GM12878 (cell line): ENCODE measurements around the gene BAG1. TPM values are rescaled to one million over a fixed set of nuclear protein-coding genes. Genes with fewer than 3 reads are reported as not detected.

Source experiments
- ATAC-seq: fragments of 200-7000 bp; cut with Tn5 transposase; 3 replicates; pipeline ENCODE4 v1.9.1; 2020; ENCODE audit warnings: mild to moderate bottlenecking, moderate library complexity
- BruUV-seq: library from RNA; stranded (reverse); fragments of 400-500 nt; replicated peaks from 2 replicates; lab custom pipeline; 2021; lab: Mats Ljungman, UMichigan
- CTCF ChIA-PET: fragments of 300-600 bp; sonication (Branson Sonifier 250); formaldehyde crosslinking; extraction: SDS; loops from one replicate; lab custom pipeline; 2021; ENCODE audit warnings: inconsistent platforms; lab: Yijun Ruan, JAX
- POLR2A ChIA-PET: fragments of 350-600 bp; formaldehyde crosslinking; extraction: SDS; loops from one replicate; lab custom pipeline; 2021; ENCODE audit warnings: inconsistent platforms; lab: Charles Lee
- RAD21 ChIA-PET: fragments of 300-600 bp; sonication (Branson Sonifier 250); formaldehyde crosslinking; loops from one replicate; lab custom pipeline; 2023; ENCODE audit warnings: antibody characterized with exemption; ENCODE audit not compliant: unreplicated experiment; lab: Charles Lee
- SMC1A ChIA-PET: fragments of 300-600 bp; sonication (Branson Sonifier 250); formaldehyde crosslinking; loops from one replicate; lab custom pipeline; 2023; ENCODE audit not compliant: unreplicated experiment, uncharacterized antibody; lab: Charles Lee
- DNase-seq: peaks from one replicate; pipeline ENCODE4 v3.0.0-alpha.2; 2011; ENCODE audit warnings: low read depth, low spot score
- FAIRE-seq: peaks from 3 replicates; lab custom pipeline; 2011; peaks lifted over from hg19 to GRCh38; lab: Jason Lieb, UNC
- H2AFZ ChIP-seq: 2 replicates; pipeline ENCODE4 v1.6.0; 2011; ENCODE audit warnings: low read depth, low read length, control low read depth; ENCODE audit not compliant: control insufficient read depth
- H3K27ac ChIP-seq: 2 replicates; pipeline ENCODE4 v1.5.1; 2011; ENCODE audit warnings: control low read depth; ENCODE audit not compliant: control insufficient read depth, insufficient read depth
- H3K27me3 ChIP-seq, 2 experiments: replicated peaks in 1 of 2; 2 replicates each; pipeline versions ENCODE4 v1.6.0 to v1.6.1; 2011; ENCODE audit warnings: low read length in 1 of 2; ENCODE audit not compliant: control insufficient read depth in 2 of 2, insufficient read depth in 2 of 2
- H3K36me3 ChIP-seq, 2 experiments: 2 replicates each; pipeline ENCODE4 v1.5.1; 2011; ENCODE audit warnings: low read length in 1 of 2; ENCODE audit not compliant: control insufficient read depth in 2 of 2, insufficient read depth in 2 of 2
- H3K4me1 ChIP-seq: 2 replicates; pipeline ENCODE4 v1.6.1; 2011; ENCODE audit warnings: mild to moderate bottlenecking, low read length, moderate library complexity, mixed read lengths; ENCODE audit not compliant: control insufficient read depth, insufficient read depth
- H3K4me2 ChIP-seq: 2 replicates; pipeline ENCODE4 v1.6.0; 2011; ENCODE audit warnings: control low read depth; ENCODE audit not compliant: control insufficient read depth, insufficient read depth
- H3K4me3 ChIP-seq: fragments of 200-600 bp; sonication (generic); 2 replicates; pipeline ENCODE4 v1.5.1; 2016
- H3K79me2 ChIP-seq: 2 replicates; pipeline ENCODE4 v1.6.0; 2011; ENCODE audit warnings: low read length; ENCODE audit not compliant: control insufficient read depth, insufficient read depth
- H3K9ac ChIP-seq: 2 replicates; pipeline ENCODE4 v1.8.0; 2011; ENCODE audit warnings: low read length, control low read depth, mixed read lengths; ENCODE audit not compliant: control insufficient read depth, insufficient read depth
- H3K9me3 ChIP-seq: replicated peaks from 3 replicates; pipeline ENCODE4 v1.5.1; 2011; ENCODE audit warnings: mild to moderate bottlenecking, low read length; ENCODE audit not compliant: control insufficient read depth, insufficient read depth
- H4K20me1 ChIP-seq: 2 replicates; pipeline ENCODE4 v1.6.0; 2011; ENCODE audit not compliant: control insufficient read depth, insufficient read depth
- BACH1 ChIP-seq: fragments of 450-650 bp; IDR thresholded peaks from 2 replicates; pipeline ENCODE4 v1.6.1; 2017; ENCODE audit warnings: mild to moderate bottlenecking, borderline replicate concordance
- E2F8 ChIP-seq: fragments of 450-650 bp; IDR thresholded peaks from 2 replicates; pipeline ENCODE4 v1.6.1; 2018; ENCODE audit warnings: mild to moderate bottlenecking, low read depth, moderate library complexity; ENCODE audit not compliant: partially characterized antibody
- HDAC6 ChIP-seq: fragments of 200-600 bp; sonication (generic); IDR thresholded peaks from one replicate; pipeline ENCODE4 v1.8.0; 2017; ENCODE audit warnings: antibody characterized with exemption; ENCODE audit not compliant: unreplicated experiment
- IKZF1 ChIP-seq: fragments of 450-650 bp; conservative IDR thresholded peaks from 2 replicates; pipeline ENCODE4 v1.6.1; 2017; ENCODE audit warnings: antibody characterized with exemption, mild to moderate bottlenecking
- IKZF2 ChIP-seq, 2 experiments: fragments of 450-650 bp; IDR thresholded peaks; 2 replicates each; pipeline ENCODE4 v1.6.1; 2017; ENCODE audit warnings: mild to moderate bottlenecking in 2 of 2, moderate library complexity in 2 of 2
- KDM1A ChIP-seq: fragments of 200-600 bp; sonication (generic); IDR thresholded peaks from 2 replicates; pipeline ENCODE4 v1.6.1; 2016; ENCODE audit warnings: borderline replicate concordance
- SPI1 ChIP-seq: IDR thresholded peaks from 2 replicates; pipeline ENCODE4 v1.6.1; 2011; ENCODE audit warnings: low read depth, mild to moderate bottlenecking, low read length, moderate library complexity, borderline replicate concordance; ENCODE audit not compliant: insufficient read depth
- SREBF2 ChIP-seq: IDR thresholded peaks from 2 replicates; pipeline ENCODE4 v1.6.1; 2012; ENCODE audit warnings: mild to moderate bottlenecking, low read length
- ZNF622 ChIP-seq: fragments of 450-650 bp; IDR thresholded peaks from 2 replicates; pipeline ENCODE4 v1.6.1; 2017; ENCODE audit warnings: mild to moderate bottlenecking, inconsistent platforms
- WGBS: methylation state at CpG from one replicate; pipeline ENCODE4 v1.1.6; 2016; ENCODE audit warnings: low lambda C conversion rate; ENCODE audit not compliant: insufficient replicate concordance, insufficient coverage; ENCODE audit errors: missing lambda C conversion rate; 5-methylcytosine and 5-hydroxymethylcytosine counted together
- in situ Hi-C: fragments of 300-500 bp; cut with MboI; formaldehyde crosslinking; loops from 9 replicates; pipeline ENCODE4 v1.14.3; 2018; ENCODE audit warnings: mixed read lengths
- intact Hi-C: fragments of 100-400 bp; cut with micrococcal nuclease; formaldehyde crosslinking; loops from one replicate; pipeline ENCODE4 v1.14.2; 2022; ENCODE audit not compliant: unreplicated experiment
- polyA plus RNA-seq, 11 experiments: library from polyadenylated mRNA; depleted of rRNA in 4 of 11; unstranded in 6 of 11; stranded (reverse) in 5 of 11; fragments of >200 nt; fragmentation: Nextera tagmentation in 4 of 11; fragmentation: Illumina TruSeq in 1 of 11; extraction: Ambion mirVana in 4 of 11; extraction: Trizol in 1 of 11; gene quantifications; 1 replicate in 1 of 11; 2 replicates in 10 of 11; pipeline versions ENCODE4 v1.2.1 to v1.2.3, GENCODE V29; 2011 to 2016; ENCODE audit warnings: inconsistent platforms in 2 of 11, missing spikeins in 2 of 11, low read depth in 1 of 11
- total RNA-seq, 4 experiments: library from RNA; depleted of rRNA in 3 of 4; stranded (reverse); fragments of >200 nt in 3 of 4; fragmentation: Illumina TruSeq in 1 of 4; extraction: Trizol in 1 of 4; gene quantifications; 2 replicates each; pipeline versions ENCODE4 v1.2.1 to v1.2.3, GENCODE V29; 2013 to 2021
- TF ChIP-seq, protein P1 (sequence below): IDR thresholded peaks from 2 replicates; pipeline ENCODE4 v1.6.1; 2012; ENCODE audit warnings: low read depth, low read length, improper control_type of control experiment
- TF ChIP-seq, protein P2 (sequence below): IDR thresholded peaks from 2 replicates; pipeline ENCODE4 v1.6.1; 2011; ENCODE audit warnings: low read depth, mild to moderate bottlenecking, low read length, moderate library complexity, borderline replicate concordance; ENCODE audit errors: extremely low read depth

BAG1 gene
- total and polyA plus RNA-seq, 10 of the 15 experiments (the other 5 are each of a cell fraction or from before 2014, with no cell fraction given), result 11.6 to 135 (median 68.9) TPM

DNA sequence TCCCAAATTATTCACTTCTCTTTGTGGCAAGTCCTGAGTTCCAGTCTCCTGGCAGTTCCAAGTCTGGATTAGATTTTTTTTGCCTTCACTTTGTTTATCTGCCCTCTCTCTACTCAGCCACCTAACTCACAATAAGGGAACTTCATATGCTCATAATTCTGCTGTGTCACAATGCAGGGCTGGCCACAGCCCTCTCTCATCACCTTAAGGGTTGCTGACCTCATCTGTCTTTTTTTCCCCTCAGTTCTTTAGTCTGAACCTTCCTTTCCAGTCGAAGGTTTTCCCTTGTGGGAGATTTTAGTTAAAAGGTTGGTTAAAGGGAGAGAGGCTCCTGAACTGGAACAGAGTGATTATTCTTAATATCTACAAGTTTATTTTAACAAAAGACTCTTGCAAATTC, 4.1 kb downstream of the BAG1 start:
- peaks cover 42% of the 10 kb centered on the region for H3K79me2 ChIP-seq
- CTCF ChIA-PET, result no interaction called here
- TF ChIP-seq, protein P1, sequence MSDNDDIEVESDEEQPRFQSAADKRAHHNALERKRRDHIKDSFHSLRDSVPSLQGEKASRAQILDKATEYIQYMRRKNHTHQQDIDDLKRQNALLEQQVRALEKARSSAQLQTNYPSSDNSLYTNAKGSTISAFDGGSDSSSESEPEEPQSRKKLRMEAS, result no peak
- peaks cover 10 to 29% of the 10 kb centered on the region in 2 experiments for H3K36me3 ChIP-seq
- DNase-seq (no peak), ATAC-seq (no peak), FAIRE-seq (no peak)
- WGBS, result 24% methylated on average over 1 of the region's 1 CpG
- POLR2A ChIA-PET, result no interaction called here
- no peaks in the 10 kb centered on the region for H3K9me3 ChIP-seq
- no peak overlapping the region for H2AFZ ChIP-seq
- no peak overlapping the region for H3K9ac ChIP-seq
- H3K27ac ChIP-seq, result no peak overlapping the region
- no peak overlapping the region for H3K4me3 ChIP-seq
- no peak overlapping the region for H3K4me2 ChIP-seq
- H3K27me3 ChIP-seq, result no peaks in the 10 kb centered on the region
- in situ Hi-C loops (no loop called here), intact Hi-C loops (no loop called here)
- no peaks in the 10 kb centered on the region for H4K20me1 ChIP-seq
- RAD21 ChIA-PET, result no interaction called here
- SMC1A ChIA-PET, result no interaction called here
- BruUV-seq, result no TSS peak
- no peaks in the 10 kb centered on the region for H3K4me1 ChIP-seq

DNA sequence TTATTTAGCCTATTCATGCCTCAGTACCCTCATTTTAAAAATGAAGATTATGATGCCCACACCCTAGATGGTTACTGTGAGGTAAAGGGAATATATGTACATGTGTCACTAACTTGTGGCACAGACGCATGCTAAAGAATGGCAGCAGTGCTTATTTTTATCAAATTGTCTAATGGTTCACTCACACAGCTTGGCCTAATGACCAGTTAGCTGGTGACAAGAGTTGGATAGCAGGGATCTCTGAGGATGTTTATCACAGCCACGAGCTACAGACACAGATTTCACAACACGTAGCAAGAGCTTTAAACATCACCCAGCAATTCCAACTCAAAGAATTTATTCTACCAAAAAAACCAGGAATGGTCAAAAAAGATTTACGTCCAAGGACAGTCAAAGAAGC, 7.2 kb downstream of the BAG1 start:
- FAIRE-seq (no peak), DNase-seq (no peak), ATAC-seq (no peak)
- WGBS, result 96% methylated on average over 4 of the region's 4 CpGs
- ChIA-PET POLR2A (no interaction called here), CTCF (no interaction called here), RAD21 (no interaction called here), SMC1A (interaction anchor here (0.6 to 1.8 kb wide), 4 partner anchors 9 to 127 kb away, joined by 3 read pairs; no protein-coding TSS in a partner anchor)
- TF ChIP-seq, protein P2, sequence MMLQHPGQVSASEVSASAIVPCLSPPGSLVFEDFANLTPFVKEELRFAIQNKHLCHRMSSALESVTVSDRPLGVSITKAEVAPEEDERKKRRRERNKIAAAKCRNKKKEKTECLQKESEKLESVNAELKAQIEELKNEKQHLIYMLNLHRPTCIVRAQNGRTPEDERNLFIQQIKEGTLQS, result no peak
- TF ChIP-seq SREBF2 (no peak), ZNF622 (no peak), E2F8 (no peak), HDAC6 (no peak), IKZF2 (IDR thresholded peaks at IDR 0.05) (no peak), SPI1 (no peak), BACH1 (no peak), KDM1A (no peak), IKZF1 (no peak)
- TF ChIP-seq, protein P1, result no peak
- Histone ChIP-seq H3K4me3 (no peak overlapping the region), H3K9ac (no peak overlapping the region), H3K27ac (no peak overlapping the region), H3K27me3 (no peaks in the 10 kb centered on the region), H3K4me1 (no peaks in the 10 kb centered on the region), H3K36me3 (peaks cover 22 to 42% of the 10 kb centered on the region in 2 experiments), H2AFZ (no peak overlapping the region), H3K9me3 (no peaks in the 10 kb centered on the region), H3K4me2 (no peak overlapping the region), H3K79me2 (peaks cover 14% of the 10 kb centered on the region), H4K20me1 (no peaks in the 10 kb centered on the region)
- intact Hi-C loops (no loop called here), in situ Hi-C loops (no loop called here)
- BruUV-seq, result no TSS peak
